ENCODE data around the gene NFYC. TPM values are rescaled to one million over a fixed set of nuclear protein-coding genes. Genes with fewer than 3 reads are reported as not detected.

The NFYC gene
- total RNA-seq, 1 donor from 2014 or later = 56.0 TPM

- no peak for ATAC-seq
- intact Hi-C loops (cut with DNase I) = no loop called here
- Histone ChIP-seq H3K4me1 (peaks cover 5% of the 10 kb centered on the region), H3K27me3 (no peaks in the 10 kb centered on the region), H3K36me3 (peaks cover 43% of the 10 kb centered on the region), H3K27ac (no peak overlapping the region), H3K4me3 (no peak overlapping the region), H3K9me3 (no peaks in the 10 kb centered on the region)
- no peak for TF ChIP-seq CTCF (IDR thresholded peaks at IDR 0.05)
- DNase-seq = no peak
Observed at GRCh38 chr1:40738831-40739230, 47.3 kb downstream of the NFYC start.

GRCh38 chr1:40739455-40740008 is 48.0 kb downstream of the NFYC start:
- Histone ChIP-seq H3K36me3 (peaks cover 44% of the 10 kb centered on the region), H3K9me3 (no peaks in the 10 kb centered on the region), H3K27ac (no peak overlapping the region), H3K27me3 (no peaks in the 10 kb centered on the region), H3K4me3 (no peak overlapping the region), H3K4me1 (peaks cover 5% of the 10 kb centered on the region)
- intact Hi-C loops (cut with DNase I) = no loop called here
- no peak for TF ChIP-seq CTCF (IDR thresholded peaks at IDR 0.05)
- no peak for ATAC-seq
- no peak for DNase-seq

- no peak for TF ChIP-seq CTCF (IDR thresholded peaks at IDR 0.05)
- Histone ChIP-seq H3K9me3 (no peaks in the 10 kb centered on the region), H3K27me3 (no peaks in the 10 kb centered on the region), H3K4me1 (peaks cover 5% of the 10 kb centered on the region), H3K27ac (no peak overlapping the region), H3K36me3 (peaks cover 44% of the 10 kb centered on the region), H3K4me3 (no peak overlapping the region)
- ATAC-seq = no peak
- no peak for DNase-seq
- intact Hi-C loops (cut with DNase I) = no loop called here
Observed at GRCh38 chr1:40740039-40740996, 48.8 kb downstream of the NFYC start.

- ATAC-seq = no peak
- no peak overlapping the region for H3K27ac ChIP-seq
- peaks cover 4% of the 10 kb centered on the region for H3K4me1 ChIP-seq
- H3K4me3 ChIP-seq = no peak overlapping the region
- no peak for DNase-seq
- H3K9me3 ChIP-seq = no peaks in the 10 kb centered on the region
- TF ChIP-seq CTCF (IDR thresholded peaks at IDR 0.05) = no peak
- H3K27me3 ChIP-seq = no peaks in the 10 kb centered on the region
- intact Hi-C loops (cut with DNase I) = no loop called here
- peaks cover 44% of the 10 kb centered on the region for H3K36me3 ChIP-seq
Observed at GRCh38 chr1:40740997-40741736, 49.7 kb downstream of the NFYC start.

GRCh38 chr1:40742363-40743061 is 51.0 kb downstream of the NFYC start:
- Histone ChIP-seq H3K27ac (no peak overlapping the region), H3K27me3 (no peaks in the 10 kb centered on the region), H3K36me3 (peaks cover 44% of the 10 kb centered on the region), H3K4me1 (no peaks in the 10 kb centered on the region), H3K9me3 (no peaks in the 10 kb centered on the region), H3K4me3 (no peak overlapping the region)
- intact Hi-C loops (cut with DNase I) = no loop called here
- ATAC-seq = peak; percentile 60
- no peak for TF ChIP-seq CTCF (IDR thresholded peaks at IDR 0.05)
- DNase-seq = no peak

Measured in upper lobe of right lung (tissue), 1 donor.